Mucosa of rectum (tissue), 2 donors: ENCODE data around the gene ARHGAP8.

Experiments used
- H3K27ac ChIP-seq, 2 donors: one replicate each; pipeline ENCODE4 v1.7.0; 2013; ENCODE audit warnings: inconsistent platforms in 2 of 2, low read depth in 2 of 2, low read length in 2 of 2
- H3K27me3 ChIP-seq, 2 donors: one replicate each; pipeline ENCODE4 v1.7.0; 2013; ENCODE audit warnings: low read length in 2 of 2; ENCODE audit not compliant: control insufficient read depth in 2 of 2, insufficient read depth in 2 of 2
- H3K36me3 ChIP-seq, 2 donors: one replicate each; pipeline ENCODE4 v1.7.0; 2013; ENCODE audit warnings: low read length in 2 of 2; ENCODE audit not compliant: control insufficient read depth in 2 of 2, insufficient read depth in 2 of 2
- H3K4me1 ChIP-seq, 2 donors: one replicate each; pipeline ENCODE4 v1.7.0; 2013; ENCODE audit warnings: low read length in 2 of 2, mild to moderate bottlenecking in 1 of 2; ENCODE audit not compliant: control insufficient read depth in 2 of 2, insufficient read depth in 2 of 2
- H3K4me3 ChIP-seq, 2 donors: one replicate each; pipeline ENCODE4 v1.7.0; 2013; ENCODE audit warnings: low read length in 2 of 2
- H3K9ac ChIP-seq, 2 donors: one replicate each; pipeline ENCODE4 v1.7.0; 2013; ENCODE audit warnings: low read length in 2 of 2, low read depth in 1 of 2, mild to moderate bottlenecking in 1 of 2
- H3K9me3 ChIP-seq, 2 donors: one replicate each; pipeline ENCODE4 v1.7.0; 2013; ENCODE audit warnings: low read length in 2 of 2; ENCODE audit not compliant: control insufficient read depth in 2 of 2
- donor health status: healthy.
- donor health status: Normal muscosa, but diverticular disease.

ARHGAP8 gene

DNA sequence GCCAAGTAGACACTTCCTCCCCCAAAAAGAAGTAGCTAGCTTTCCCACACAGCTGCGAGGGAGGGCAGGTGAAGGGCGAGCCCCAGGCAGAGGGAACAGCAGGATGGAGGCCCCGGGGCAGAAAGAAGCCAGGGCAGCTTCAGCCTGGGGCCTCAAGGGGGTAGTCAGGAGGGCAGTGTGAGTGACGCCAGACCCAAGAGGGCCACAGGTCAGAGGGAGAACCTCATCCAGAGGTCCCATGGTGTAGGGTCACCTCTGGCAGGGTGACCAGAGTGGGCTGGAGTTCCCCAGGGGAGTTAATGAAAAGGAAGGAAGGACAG, 41.2 kb upstream of the ARHGAP8 start:
- Histone ChIP-seq H3K4me3 (no peak overlapping the region), H3K9ac (peak overlapping the region; percentile 24 to 33), H3K27me3 (no peaks in the 10 kb centered on the region), H3K36me3 (peaks cover 3 to 4% of the 10 kb centered on the region in 2 donors), H3K9me3 (no peaks in the 10 kb centered on the region), H3K4me1 (peaks cover 35 to 40% of the 10 kb centered on the region in 2 donors), H3K27ac (peak overlapping the region; percentile 84 to 88)

DNA sequence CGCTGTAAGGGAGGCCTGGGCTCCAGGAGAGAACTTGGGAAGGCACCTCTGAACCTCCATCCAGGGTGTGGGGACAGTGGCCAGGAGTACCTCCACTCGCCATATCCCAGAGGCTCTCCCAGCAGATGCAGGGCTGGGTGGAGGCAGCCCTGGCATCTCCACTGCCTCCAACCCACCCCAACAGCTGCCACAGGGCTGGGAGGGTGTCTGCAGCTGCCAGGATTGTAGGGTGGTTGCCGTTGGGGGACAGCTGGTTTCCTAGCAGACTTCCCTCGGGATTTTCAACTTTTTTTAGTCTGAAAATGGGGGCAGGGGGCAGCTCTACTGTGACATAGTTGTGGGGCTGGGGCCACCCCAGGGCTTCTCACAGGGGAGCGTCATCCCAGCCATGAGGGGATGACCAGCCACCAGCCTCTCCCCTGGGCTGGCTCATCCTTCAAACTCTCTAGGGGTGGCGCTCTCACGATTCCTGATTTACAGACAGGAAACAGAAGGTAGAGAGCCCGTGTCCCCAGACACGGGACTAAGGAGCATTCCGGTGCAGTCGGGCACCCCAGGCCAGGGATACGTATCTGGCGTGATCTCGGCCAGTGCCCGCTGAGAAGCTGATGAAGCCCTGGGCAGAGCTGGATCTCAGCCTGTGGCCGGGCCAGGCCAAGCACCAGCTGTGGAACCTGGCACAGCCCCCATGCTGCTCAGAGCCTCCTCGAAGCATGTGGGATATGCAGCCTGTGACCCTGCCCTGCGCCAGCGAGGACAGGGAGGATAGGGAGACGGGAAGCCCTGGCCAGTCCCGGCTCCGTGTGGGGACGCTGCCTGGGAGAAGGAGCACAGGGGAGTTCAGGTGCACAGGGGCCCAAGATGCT, 40.5 kb upstream of the ARHGAP8 start:
- Histone ChIP-seq H3K9ac (peak overlapping the region in 1 of 2 donors; percentile 33), H3K27ac (peak overlapping the region; percentile 84 to 88), H3K27me3 (no peaks in the 10 kb centered on the region), H3K9me3 (no peaks in the 10 kb centered on the region), H3K4me3 (no peak overlapping the region), H3K36me3 (peaks cover 3 to 5% of the 10 kb centered on the region in 2 donors), H3K4me1 (peaks cover 35 to 40% of the 10 kb centered on the region in 2 donors)

DNA sequence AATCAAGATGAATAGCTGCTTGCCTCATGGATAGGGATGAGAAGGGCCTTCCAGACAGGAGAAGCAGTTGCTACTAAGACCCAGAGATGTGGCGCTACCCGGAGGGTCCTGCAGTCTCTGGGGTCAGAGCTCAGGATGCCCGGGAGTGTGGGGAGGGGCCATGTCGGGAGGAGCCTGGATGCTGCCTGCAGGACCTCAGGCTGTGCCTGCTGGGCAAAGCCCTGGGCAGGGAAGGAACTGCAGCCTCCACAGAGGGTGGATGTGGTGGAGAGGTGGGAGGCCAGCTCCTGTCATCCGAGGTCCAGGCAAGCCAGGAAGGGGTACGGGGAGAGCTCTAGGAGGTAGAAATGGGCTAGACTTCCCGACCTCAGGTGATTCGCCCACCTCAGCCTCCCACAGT, 39.4 kb upstream of the ARHGAP8 start:
- Histone ChIP-seq H3K4me1 (peaks cover 35 to 40% of the 10 kb centered on the region in 2 donors), H3K36me3 (peaks cover 3 to 5% of the 10 kb centered on the region in 2 donors), H3K9ac (no peak overlapping the region), H3K27me3 (no peaks in the 10 kb centered on the region), H3K9me3 (no peaks in the 10 kb centered on the region), H3K4me3 (no peak overlapping the region), H3K27ac (no peak overlapping the region)

DNA sequence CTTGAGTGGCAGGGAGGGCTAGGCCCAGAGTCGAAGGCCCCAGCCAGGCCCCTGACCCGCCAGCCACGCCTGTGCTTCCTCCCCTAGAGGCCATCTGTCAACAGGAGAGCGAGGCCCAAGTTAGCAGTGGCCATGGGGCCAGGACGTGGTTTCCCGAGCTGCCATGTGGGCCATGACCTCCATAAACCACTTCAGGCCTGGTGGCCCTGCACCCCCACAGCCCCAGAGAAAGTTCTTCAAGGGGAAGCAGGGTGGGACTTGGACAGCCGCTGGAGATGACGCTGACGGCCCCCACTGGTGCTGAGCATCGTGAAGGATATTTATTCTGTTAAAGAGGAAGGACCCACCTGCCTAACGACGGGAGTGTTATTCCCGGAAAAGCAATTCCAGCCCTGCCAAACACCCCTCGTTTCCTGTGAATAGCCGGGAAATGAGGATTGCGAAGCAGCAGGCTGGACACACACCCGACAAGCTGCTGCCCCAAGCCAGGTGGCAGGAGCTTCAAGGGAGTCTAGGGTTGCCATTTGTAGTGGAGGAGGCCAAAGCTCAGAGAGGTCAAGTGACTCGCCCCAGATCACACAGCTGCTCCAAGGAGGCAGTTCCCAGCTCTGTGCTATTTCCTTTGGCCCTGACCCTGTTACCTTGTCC, 37.5 kb upstream of the ARHGAP8 start:
- H3K27me3 ChIP-seq: no peaks in the 10 kb centered on the region
- H3K27ac ChIP-seq: no peak overlapping the region
- H3K9ac ChIP-seq: peak overlapping the region in 1 of 2 donors; percentile 25
- H3K9me3 ChIP-seq: no peaks in the 10 kb centered on the region
- peaks cover 5 to 6% of the 10 kb centered on the region in 2 donors for H3K36me3 ChIP-seq
- H3K4me1 ChIP-seq: peaks cover 36 to 41% of the 10 kb centered on the region in 2 donors
- H3K4me3 ChIP-seq: no peak overlapping the region

DNA sequence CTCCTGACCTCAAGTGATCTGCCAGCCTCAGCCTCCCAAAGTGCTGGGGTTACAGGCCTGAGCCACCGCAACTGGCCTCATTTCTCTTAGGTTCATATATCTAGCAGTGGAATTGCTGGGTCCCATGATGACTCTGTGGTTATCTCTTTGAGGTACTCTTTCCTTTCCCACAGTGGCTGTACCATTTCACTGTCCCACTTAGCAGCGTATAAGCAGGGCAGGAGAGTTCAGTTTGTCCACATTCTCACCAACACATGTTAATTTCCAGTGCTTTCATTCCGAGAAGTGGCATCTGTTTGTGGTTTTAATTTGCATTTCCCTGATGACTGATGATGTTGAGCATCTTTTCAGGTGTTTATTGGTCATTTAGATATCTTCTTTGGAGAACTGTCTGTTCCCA, 34.0 kb upstream of the ARHGAP8 start:
- Histone ChIP-seq H3K36me3 (peaks cover 8 to 10% of the 10 kb centered on the region in 2 donors), H3K27ac (no peak overlapping the region), H3K4me1 (peaks cover 9 to 13% of the 10 kb centered on the region in 2 donors), H3K4me3 (no peak overlapping the region), H3K9ac (no peak overlapping the region), H3K9me3 (no peaks in the 10 kb centered on the region), H3K27me3 (no peaks in the 10 kb centered on the region)

GRCh38 chr22:44719586-44720368, 32.6 kb upstream of the ARHGAP8 start:
- no peak overlapping the region for H3K9ac ChIP-seq
- no peaks in the 10 kb centered on the region for H3K27me3 ChIP-seq
- peaks cover 6 to 10% of the 10 kb centered on the region in 2 donors for H3K4me1 ChIP-seq
- no peaks in the 10 kb centered on the region for H3K9me3 ChIP-seq
- peaks cover 8 to 11% of the 10 kb centered on the region in 2 donors for H3K36me3 ChIP-seq
- no peak overlapping the region for H3K27ac ChIP-seq
- no peak overlapping the region for H3K4me3 ChIP-seq

GRCh38 chr22:44721213-44721612, 31.2 kb upstream of the ARHGAP8 start:
- H3K27ac ChIP-seq: no peak overlapping the region
- H3K36me3 ChIP-seq: peaks cover 8 to 13% of the 10 kb centered on the region in 2 donors
- H3K9ac ChIP-seq: no peak overlapping the region
- no peak overlapping the region for H3K4me3 ChIP-seq
- no peaks in the 10 kb centered on the region for H3K27me3 ChIP-seq
- peaks cover 2% of the 10 kb centered on the region in 2 donors for H3K4me1 ChIP-seq
- H3K9me3 ChIP-seq: no peaks in the 10 kb centered on the region

DNA sequence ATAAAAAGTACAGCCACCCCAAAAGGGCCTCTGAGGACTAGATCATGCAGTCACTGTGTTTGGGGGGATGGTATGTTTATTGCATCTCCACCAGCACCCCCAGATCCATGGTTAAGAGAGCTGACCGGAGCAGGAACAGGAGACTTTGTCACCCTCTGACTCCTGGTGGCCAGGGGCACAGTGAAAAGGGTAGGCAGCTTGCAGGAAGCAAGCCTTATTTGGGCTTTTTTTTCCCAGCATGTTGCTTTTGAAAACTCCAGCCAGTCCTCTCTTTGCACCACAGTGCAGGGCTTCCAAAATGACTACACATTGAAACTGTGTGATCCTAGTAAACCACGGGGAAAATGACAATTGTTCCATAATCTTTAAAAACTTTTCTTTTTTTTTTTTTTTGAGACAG, 29.8 kb upstream of the ARHGAP8 start:
- Histone ChIP-seq H3K36me3 (peaks cover 12 to 20% of the 10 kb centered on the region in 2 donors), H3K9ac (no peak overlapping the region), H3K4me3 (no peak overlapping the region), H3K27me3 (no peaks in the 10 kb centered on the region), H3K4me1 (peaks cover 2% of the 10 kb centered on the region in 2 donors), H3K27ac (no peak overlapping the region), H3K9me3 (no peaks in the 10 kb centered on the region)

DNA sequence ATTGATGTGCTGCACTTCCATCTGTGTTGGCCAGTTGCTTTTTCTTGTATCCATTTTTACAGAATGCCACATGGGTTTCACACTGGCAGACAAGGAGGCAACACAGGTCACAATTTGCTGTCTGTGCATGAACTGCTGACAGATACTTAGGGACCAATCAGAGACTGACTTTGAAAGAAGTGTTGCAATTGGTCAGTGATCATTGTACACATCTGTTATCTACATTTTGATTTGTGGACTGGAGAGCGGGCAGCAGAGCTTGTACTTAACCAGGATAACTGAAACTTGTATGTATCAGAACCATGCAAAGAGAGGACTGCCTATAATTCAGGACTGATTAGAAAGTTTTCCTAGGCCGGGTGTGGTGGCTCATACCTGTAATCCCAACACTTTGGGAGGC, 28.6 kb upstream of the ARHGAP8 start:
- no peaks in the 10 kb centered on the region for H3K27me3 ChIP-seq
- peaks cover 15 to 22% of the 10 kb centered on the region in 2 donors for H3K36me3 ChIP-seq
- H3K4me3 ChIP-seq: no peak overlapping the region
- no peak overlapping the region for H3K27ac ChIP-seq
- H3K9me3 ChIP-seq: no peaks in the 10 kb centered on the region
- no peak overlapping the region for H3K9ac ChIP-seq
- H3K4me1 ChIP-seq: peaks cover 2 to 5% of the 10 kb centered on the region in 2 donors

- no peaks in the 10 kb centered on the region for H3K9me3 ChIP-seq
- H3K27ac ChIP-seq: no peak overlapping the region
- H3K9ac ChIP-seq: no peak overlapping the region
- no peak overlapping the region for H3K4me3 ChIP-seq
- peaks cover 14 to 22% of the 10 kb centered on the region in 2 donors for H3K36me3 ChIP-seq
- H3K27me3 ChIP-seq: no peaks in the 10 kb centered on the region
- peaks cover under 1 to 7% of the 10 kb centered on the region in 2 donors for H3K4me1 ChIP-seq
These were observed 28.0 kb upstream of the ARHGAP8 start for GRCh38 chr22:44724416-44724815.
